Heart left ventricle (tissue), 16 donors: ENCODE results near the gene SRGAP3. TPM values are rescaled to one million over a fixed set of nuclear protein-coding genes. Genes with fewer than 3 reads are reported as not detected.

Experiments used
- ATAC-seq, 4 donors: fragments of 200-7000 bp; cut with Tn5 transposase; one replicate each; pipeline ENCODE4 v1.9.1; 2020 to 2022; ENCODE audit warnings: moderate library complexity in 4 of 4, mild to moderate bottlenecking in 3 of 4, moderate number of reproducible peaks in 1 of 4
- DNase-seq, 5 donors: peaks; one replicate each; pipeline ENCODE4 v3.0.0-alpha.2; 2020
- H3K27ac ChIP-seq, 12 donors: fragments of 200-600 bp; sonication (generic) in 4 of 12; one replicate each; pipeline versions ENCODE4 v1.5.0 to v1.8.0; 2016 to 2022; ENCODE audit warnings: mild to moderate bottlenecking in 2 of 12
- H3K27me3 ChIP-seq, 9 donors: fragments of 200-600 bp; sonication (generic) in 2 of 9; one replicate each; pipeline versions ENCODE4 v1.5.1 to v1.8.0; 2016 to 2022; ENCODE audit warnings: mild to moderate bottlenecking in 3 of 9
- H3K36me3 ChIP-seq, 9 donors: fragments of 200-600 bp; sonication (generic) in 2 of 9; one replicate each; pipeline versions ENCODE4 v1.5.0 to v1.8.0; 2018 to 2022; ENCODE audit warnings: mild to moderate bottlenecking in 2 of 9
- H3K4me1 ChIP-seq, 12 donors: fragments of 200-600 bp; sonication (generic) in 4 of 12; one replicate each; pipeline versions ENCODE4 v1.5.0 to v1.8.0; 2016 to 2022; ENCODE audit warnings: mild to moderate bottlenecking in 3 of 12
- H3K4me3 ChIP-seq, 12 donors: fragments of 200-600 bp; sonication (generic) in 4 of 12; one replicate each; pipeline versions ENCODE4 v1.5.0 to v1.8.0; 2017 to 2022; ENCODE audit warnings: mild to moderate bottlenecking in 9 of 12, moderate library complexity in 4 of 12
- H3K9me3 ChIP-seq, 12 donors: fragments of 200-600 bp; sonication (generic) in 4 of 12; one replicate each; pipeline versions ENCODE4 v1.5.0 to v1.8.0; 2016 to 2022; ENCODE audit warnings: mild to moderate bottlenecking in 1 of 12
- POLR2A ChIP-seq, 2 donors: fragments of 450-650 bp; IDR thresholded peaks; one replicate each; pipeline ENCODE4 v1.6.1; 2017; ENCODE audit warnings: antibody characterized with exemption in 2 of 2, mild to moderate bottlenecking in 2 of 2, moderate library complexity in 2 of 2
- WGBS, 4 donors: extraction: QIAGEN DNeasy Blood & Tissue Kit in 2 of 4; methylation state at CpG; one replicate each; pipeline versions ENCODE4 v1.1.5 to v1.1.7; 2013 to 2018; 5-methylcytosine and 5-hydroxymethylcytosine counted together
- intact Hi-C, 10 donors: fragments of 100-400 bp; cut with DNase I; formaldehyde crosslinking; loops; one replicate each; pipeline versions ENCODE4 v1.11.1 to v1.14.2; 2022
- polyA plus RNA-seq, 2 donors: library from polyadenylated mRNA; stranded (reverse); fragments of 200-250 nt; gene quantifications; one replicate each; pipeline ENCODE4 v1.2.3, GENCODE V29; 2013
- total RNA-seq, 9 donors: library from RNA; depleted of rRNA in 2 of 9; stranded (reverse); fragments of >200 nt in 2 of 9; fragmentation: NEBNext Ultra II Directional in 3 of 9; extraction: Animal tissue kit (Norgen Biotek cat#: 25700) in 3 of 9; gene quantifications; one replicate each; pipeline versions ENCODE4 v1.1.0 to v1.2.4, GENCODE V29; 2016 to 2023
- TF ChIP-seq, protein P1 (sequence below), 12 donors: fragments of 200-600 bp; sonication (generic) in 4 of 12; IDR thresholded peaks; one replicate each; pipeline versions ENCODE4 v1.5.0 to v1.8.0; 2018 to 2022; ENCODE audit warnings: antibody characterized with exemption in 12 of 12, mild to moderate bottlenecking in 5 of 12
- donor health status: ischemic (EF 13 %, LVEDD 7.1; RV severe dilation, severe dysfunction).
- donor health status: healthy with polysubstance abuse.
- donor health status: DM: no; HTN: yes; CAD: no.
- donor health status: DM: no; HTN: no; CAD: no.
- donor health status: ischemic (EF 25% LVEDD 6.9; RV normal size, moderate dysfunction).
- donor health status: ischemic (EF 25% LVEDD 5.7; RV mildly dilated, moderate dysfunction).
- donor health status: healthy.
- donor health status: DM: yes; HTN: yes; CAD: no.
- donor health status: ischemic (EF 35%, LVEDD 5.7; RV mildly dilated, moderate dysfunction).
- donor health status: nonischemic (EF 11% LVEDD 7.7; RV severe dilation, severe dysfunction).
- donor health status: DM: yes; HTN: yes; CAD: no.
- donor health status: PGD.
- donor health status: ischemic (EF 29% LVEDD 5.4; RV normal size, mild dysfunction).
- donor health status: nonischemic (EF 23%, LVEDD 6.1; RV moderate dilation, normal function).

The SRGAP3 gene
- total and polyA plus RNA-seq, 11 donors = 1.4 to 16.8 (median 9.0) TPM

DNA sequence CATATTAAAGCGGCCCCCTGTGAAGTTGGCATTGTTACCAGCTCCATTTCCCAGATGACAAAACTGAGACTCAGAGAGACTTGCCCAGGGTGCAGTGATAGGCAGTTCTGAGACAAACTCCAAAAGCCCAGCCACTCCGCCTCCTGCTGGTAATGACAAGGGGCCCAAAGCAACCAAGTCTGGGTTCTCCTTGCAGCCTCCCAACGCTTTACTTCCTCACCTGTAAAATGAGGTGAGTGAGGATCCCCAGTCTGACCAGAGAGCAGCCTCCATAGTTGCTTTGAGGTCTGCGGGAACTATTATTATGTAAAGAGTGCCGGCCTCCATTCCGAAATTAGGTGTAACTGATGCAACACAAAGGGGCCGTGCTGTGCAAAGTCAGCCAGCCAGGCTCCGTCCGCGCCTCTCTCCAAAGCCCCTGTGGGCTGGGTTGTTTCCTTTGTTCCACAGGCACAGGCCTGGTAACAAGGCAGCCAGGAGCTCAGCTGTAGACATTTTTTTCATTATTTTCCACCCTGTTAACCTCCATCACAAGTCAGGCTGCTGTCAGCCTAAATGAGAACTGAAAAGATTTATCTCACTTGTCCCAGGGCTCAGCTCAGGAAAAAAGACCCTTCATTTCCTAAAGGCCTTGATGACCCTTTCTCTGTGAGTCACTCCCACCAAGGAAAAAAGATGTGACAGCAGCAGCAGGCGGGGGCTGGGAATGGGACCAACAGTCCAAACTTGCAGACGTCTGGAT, 147.0 kb downstream of the SRGAP3 start:
- no peak for ATAC-seq
- Histone ChIP-seq H3K4me1 (no peaks in the 10 kb centered on the region), H3K27ac (no peak overlapping the region), H3K4me3 (no peak overlapping the region), H3K27me3 (no peaks in the 10 kb centered on the region), H3K9me3 (no peaks in the 10 kb centered on the region), H3K36me3 (peaks cover 0 to 13% (median 0%) of the 10 kb centered on the region in 9 donors)
- DNase-seq = no peak
- TF ChIP-seq, protein P1, sequence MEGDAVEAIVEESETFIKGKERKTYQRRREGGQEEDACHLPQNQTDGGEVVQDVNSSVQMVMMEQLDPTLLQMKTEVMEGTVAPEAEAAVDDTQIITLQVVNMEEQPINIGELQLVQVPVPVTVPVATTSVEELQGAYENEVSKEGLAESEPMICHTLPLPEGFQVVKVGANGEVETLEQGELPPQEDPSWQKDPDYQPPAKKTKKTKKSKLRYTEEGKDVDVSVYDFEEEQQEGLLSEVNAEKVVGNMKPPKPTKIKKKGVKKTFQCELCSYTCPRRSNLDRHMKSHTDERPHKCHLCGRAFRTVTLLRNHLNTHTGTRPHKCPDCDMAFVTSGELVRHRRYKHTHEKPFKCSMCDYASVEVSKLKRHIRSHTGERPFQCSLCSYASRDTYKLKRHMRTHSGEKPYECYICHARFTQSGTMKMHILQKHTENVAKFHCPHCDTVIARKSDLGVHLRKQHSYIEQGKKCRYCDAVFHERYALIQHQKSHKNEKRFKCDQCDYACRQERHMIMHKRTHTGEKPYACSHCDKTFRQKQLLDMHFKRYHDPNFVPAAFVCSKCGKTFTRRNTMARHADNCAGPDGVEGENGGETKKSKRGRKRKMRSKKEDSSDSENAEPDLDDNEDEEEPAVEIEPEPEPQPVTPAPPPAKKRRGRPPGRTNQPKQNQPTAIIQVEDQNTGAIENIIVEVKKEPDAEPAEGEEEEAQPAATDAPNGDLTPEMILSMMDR (IDR thresholded peaks at IDR 0.05) = no peak
- TF ChIP-seq POLR2A (IDR thresholded peaks at IDR 0.05) = no peak
- intact Hi-C loops = no loop called here
- 64 to 83% (median 71%) methylated on average over 12 of the region's 12 CpGs for WGBS, 4 donors

- WGBS, 4 donors = 59 to 71% (median 67%) methylated on average over 12 of the region's 12 CpGs
- no peaks in the 10 kb centered on the region for H3K9me3 ChIP-seq
- H3K27ac ChIP-seq = no peak overlapping the region
- DNase-seq = no peak
- no peak overlapping the region for H3K4me3 ChIP-seq
- no peaks in the 10 kb centered on the region for H3K27me3 ChIP-seq
- intact Hi-C loops = no loop called here
- no peaks in the 10 kb centered on the region for H3K4me1 ChIP-seq
- H3K36me3 ChIP-seq = peaks cover 0 to 13% (median 0%) of the 10 kb centered on the region in 9 donors
- TF ChIP-seq POLR2A (IDR thresholded peaks at IDR 0.05) = no peak
- TF ChIP-seq, protein P1 (IDR thresholded peaks at IDR 0.05) = no peak
- peak in 1 of 4 donors; percentile 39 for ATAC-seq
Observed at GRCh38 chr3:9101286-9101685, 148.2 kb downstream of the SRGAP3 start.

- no peak for DNase-seq
- Histone ChIP-seq H3K27me3 (no peaks in the 10 kb centered on the region), H3K4me1 (no peaks in the 10 kb centered on the region), H3K4me3 (no peak overlapping the region), H3K36me3 (peaks cover 0 to 13% (median 0%) of the 10 kb centered on the region in 9 donors), H3K27ac (no peak overlapping the region), H3K9me3 (no peaks in the 10 kb centered on the region)
- intact Hi-C loops = no loop called here
- TF ChIP-seq, protein P1 (IDR thresholded peaks at IDR 0.05) = no peak
- TF ChIP-seq POLR2A (IDR thresholded peaks at IDR 0.05) = no peak
- 74 to 87% (median 81%) methylated on average over 5 of the region's 5 CpGs for WGBS, 4 donors
- ATAC-seq = peak in 1 of 4 donors; percentile 23
Observed at GRCh38 chr3:9100513-9100894, 148.9 kb downstream of the SRGAP3 start.

GRCh38 chr3:9099702-9100512, 149.5 kb downstream of the SRGAP3 start:
- no peaks in the 10 kb centered on the region for H3K27me3 ChIP-seq
- H3K27ac ChIP-seq = no peak overlapping the region
- 88 to 94% (median 90%) methylated on average over 12 of the region's 12 CpGs for WGBS, 4 donors
- ATAC-seq (no peak), DNase-seq (no peak)
- H3K9me3 ChIP-seq = no peaks in the 10 kb centered on the region
- peaks cover 0 to 13% (median 0%) of the 10 kb centered on the region in 9 donors for H3K36me3 ChIP-seq
- TF ChIP-seq POLR2A (IDR thresholded peaks at IDR 0.05) = no peak
- TF ChIP-seq, protein P1 (IDR thresholded peaks at IDR 0.05) = no peak
- no peak overlapping the region for H3K4me3 ChIP-seq
- intact Hi-C loops = no loop called here
- H3K4me1 ChIP-seq = no peaks in the 10 kb centered on the region
